OCI-LY7 (cell line): ENCODE results near the gene SLC9B1. TPM values are rescaled to one million over a fixed set of nuclear protein-coding genes. Genes with fewer than 3 reads are reported as not detected.
"Not testable (repeated sequence)": the region's sequence is repeated elsewhere in the genome, so short reads cannot be mapped to it uniquely, and the experiment has no call there.

Experiments
- BruUV-seq: library from RNA; stranded (reverse); fragments of 400-500 nt; replicated peaks from 2 replicates; lab custom pipeline; 2021; lab: Mats Ljungman, UMichigan
- CTCF ChIA-PET: fragments of 300-600 bp; sonication (Branson Sonifier 250); formaldehyde crosslinking; loops from one replicate; lab custom pipeline; 2022; ENCODE audit warnings: antibody characterized with exemption; ENCODE audit not compliant: unreplicated experiment; lab: Charles Lee
- POLR2A ChIA-PET: fragments of 300-600 bp; sonication (Branson Sonifier 250); formaldehyde crosslinking; loops from one replicate; lab custom pipeline; 2022; ENCODE audit warnings: antibody characterized with exemption; lab: Charles Lee
- DNase-seq: peaks from one replicate; pipeline ENCODE4 v3.0.0-alpha.2; 2015; ENCODE audit warnings: low spot score
- H2AFZ ChIP-seq: fragments of 200-600 bp; sonication (generic), shearing (Covaris generic); 2 replicates; pipeline ENCODE4 v1.6.1; 2014; ENCODE audit warnings: mild to moderate bottlenecking, antibody characterized with exemption, low read length, moderate library complexity
- H3K27ac ChIP-seq: fragments of 200-600 bp; sonication (generic); 2 replicates; pipeline ENCODE4 v1.5.1; 2014; ENCODE audit warnings: mixed run types, low read depth, mild to moderate bottlenecking, moderate library complexity, low read length, inconsistent platforms; ENCODE audit not compliant: poor library complexity, severe bottlenecking
- H3K36me3 ChIP-seq: fragments of 200-600 bp; sonication (generic); 2 replicates; pipeline ENCODE4 v1.6.1; 2014; ENCODE audit warnings: mild to moderate bottlenecking, antibody characterized with exemption, low read length, moderate library complexity, mixed read lengths; ENCODE audit not compliant: insufficient read depth
- H3K4me1 ChIP-seq: fragments of 200-600 bp; sonication (generic); 2 replicates; pipeline ENCODE4 v1.5.1; 2014; ENCODE audit warnings: mild to moderate bottlenecking, low read length; ENCODE audit not compliant: insufficient read depth, poor library complexity, severe bottlenecking
- H3K4me2 ChIP-seq: fragments of 200-600 bp; sonication (generic); 2 replicates; pipeline ENCODE4 v1.6.1; 2014; ENCODE audit warnings: mild to moderate bottlenecking, low read length
- H3K4me3 ChIP-seq: fragments of 200-600 bp; sonication (generic); 2 replicates; pipeline ENCODE4 v1.5.1; 2014; ENCODE audit warnings: mild to moderate bottlenecking, low read depth, low read length; ENCODE audit not compliant: poor library complexity, severe bottlenecking
- H3K79me2 ChIP-seq: fragments of 200-600 bp; sonication (generic); 2 replicates; pipeline ENCODE4 v1.6.1; 2016; ENCODE audit warnings: low read depth, mild to moderate bottlenecking, low read length, moderate library complexity, mixed read lengths; ENCODE audit not compliant: insufficient read depth
- H3K9me2 ChIP-seq: fragments of 200-600 bp; sonication (generic); 2 replicates; pipeline ENCODE4 v1.6.1; 2016; ENCODE audit warnings: mild to moderate bottlenecking, low read length, mixed read lengths; ENCODE audit not compliant: insufficient read depth
- H3K9me3 ChIP-seq: fragments of 200-600 bp; sonication (generic); 2 replicates; pipeline ENCODE4 v1.6.1; 2014; ENCODE audit warnings: mild to moderate bottlenecking, mixed run types, low read length, mixed read lengths
- H4K20me1 ChIP-seq: fragments of 200-600 bp; sonication (generic); 2 replicates; pipeline ENCODE4 v1.6.1; 2014; ENCODE audit warnings: mild to moderate bottlenecking, antibody characterized with exemption, low read length, moderate library complexity, mixed read lengths; ENCODE audit not compliant: insufficient read depth
- EZH2phosphoT487 ChIP-seq: fragments of 200-600 bp; sonication (generic); IDR thresholded peaks from 2 replicates; pipeline ENCODE4 v1.6.1; 2018; ENCODE audit warnings: low read depth, borderline replicate concordance, mild to moderate bottlenecking, mixed run types, antibody characterized with exemption, low read length, moderate library complexity, mixed read lengths
- intact Hi-C: fragments of 100-400 bp; cut with micrococcal nuclease; formaldehyde crosslinking; loops from one replicate; pipeline ENCODE4 v1.10.0; 2022; ENCODE audit not compliant: unreplicated experiment
- total RNA-seq, 2 experiments: library from RNA; depleted of rRNA in 1 of 2; stranded (reverse); fragments of >200 nt in 1 of 2; shearing (Covaris generic) in 1 of 2; gene quantifications; 2 replicates each; pipeline ENCODE4 v1.2.3, GENCODE V29; 2014 to 2022
- TF ChIP-seq, protein P1 (sequence below): fragments of 200-600 bp; sonication (generic); conservative IDR thresholded peaks from 2 replicates; pipeline ENCODE4 v1.5.1; 2014; ENCODE audit warnings: mild to moderate bottlenecking, antibody characterized with exemption, low read length, moderate library complexity, mixed read lengths

SLC9B1 gene
- total RNA-seq, 2 experiments from 2014 or later: 0.88 to 2.0 TPM

GRCh38 chr4:102959496-102959895 is 60.0 kb downstream of the SLC9B1 start:
- intact Hi-C loops: no loop called here
- H3K4me1 ChIP-seq: no peaks in the 10 kb centered on the region
- H3K36me3 ChIP-seq: no peaks in the 10 kb centered on the region
- H3K9me2 ChIP-seq: no peaks in the 10 kb centered on the region
- CTCF ChIA-PET: no interaction called here
- DNase-seq: no peak
- no peak overlapping the region for H3K4me2 ChIP-seq
- H3K79me2 ChIP-seq: no peaks in the 10 kb centered on the region
- no peak overlapping the region for H2AFZ ChIP-seq
- POLR2A ChIA-PET: no interaction called here
- no peaks in the 10 kb centered on the region for H4K20me1 ChIP-seq
- H3K9me3 ChIP-seq: no peaks in the 10 kb centered on the region
- TF ChIP-seq, protein P1, sequence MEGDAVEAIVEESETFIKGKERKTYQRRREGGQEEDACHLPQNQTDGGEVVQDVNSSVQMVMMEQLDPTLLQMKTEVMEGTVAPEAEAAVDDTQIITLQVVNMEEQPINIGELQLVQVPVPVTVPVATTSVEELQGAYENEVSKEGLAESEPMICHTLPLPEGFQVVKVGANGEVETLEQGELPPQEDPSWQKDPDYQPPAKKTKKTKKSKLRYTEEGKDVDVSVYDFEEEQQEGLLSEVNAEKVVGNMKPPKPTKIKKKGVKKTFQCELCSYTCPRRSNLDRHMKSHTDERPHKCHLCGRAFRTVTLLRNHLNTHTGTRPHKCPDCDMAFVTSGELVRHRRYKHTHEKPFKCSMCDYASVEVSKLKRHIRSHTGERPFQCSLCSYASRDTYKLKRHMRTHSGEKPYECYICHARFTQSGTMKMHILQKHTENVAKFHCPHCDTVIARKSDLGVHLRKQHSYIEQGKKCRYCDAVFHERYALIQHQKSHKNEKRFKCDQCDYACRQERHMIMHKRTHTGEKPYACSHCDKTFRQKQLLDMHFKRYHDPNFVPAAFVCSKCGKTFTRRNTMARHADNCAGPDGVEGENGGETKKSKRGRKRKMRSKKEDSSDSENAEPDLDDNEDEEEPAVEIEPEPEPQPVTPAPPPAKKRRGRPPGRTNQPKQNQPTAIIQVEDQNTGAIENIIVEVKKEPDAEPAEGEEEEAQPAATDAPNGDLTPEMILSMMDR: no peak
- TF ChIP-seq EZH2phosphoT487: no peak
- H3K4me3 ChIP-seq: no peak overlapping the region
- no TSS peak for BruUV-seq
- H3K27ac ChIP-seq: no peak overlapping the region

- no peak overlapping the region for H2AFZ ChIP-seq
- no peaks in the 10 kb centered on the region for H3K9me2 ChIP-seq
- no peaks in the 10 kb centered on the region for H3K9me3 ChIP-seq
- H3K79me2 ChIP-seq: no peaks in the 10 kb centered on the region
- ChIA-PET CTCF (no interaction called here), POLR2A (interaction anchor here (0.6 to 0.7 kb wide), 2 partner anchors 30 to 117 kb away, joined by 3 to 4 read pairs; no protein-coding TSS in a partner anchor)
- H3K4me1 ChIP-seq: no peaks in the 10 kb centered on the region
- H3K36me3 ChIP-seq: no peaks in the 10 kb centered on the region
- H4K20me1 ChIP-seq: no peaks in the 10 kb centered on the region
- no peak overlapping the region for H3K27ac ChIP-seq
- no peak overlapping the region for H3K4me2 ChIP-seq
- H3K4me3 ChIP-seq: no peak overlapping the region
- intact Hi-C loops: no loop called here
- no peak for TF ChIP-seq EZH2phosphoT487
- TF ChIP-seq, protein P1: no peak
- BruUV-seq: no TSS peak
- DNase-seq: no peak
Measured at GRCh38 chr4:102945066-102945465, 74.4 kb downstream of the SLC9B1 start.

- H3K9me3 ChIP-seq, H3K9me2 ChIP-seq, CTCF ChIA-PET, H3K4me1 ChIP-seq, H2AFZ ChIP-seq, H4K20me1 ChIP-seq, H3K79me2 ChIP-seq, H3K4me3 ChIP-seq, intact Hi-C loops, H3K27ac ChIP-seq, H3K36me3 ChIP-seq, H3K4me2 ChIP-seq, DNase-seq, BruUV-seq: not testable (repeated sequence)
- POLR2A ChIA-PET: interaction anchor here (0.6 kb wide), 1 partner anchor 188 kb away, joined by 3 read pairs; no protein-coding TSS in a partner anchor
Measured at GRCh38 chr4:102938063-102938462, 81.4 kb downstream of the SLC9B1 start.
